ENCODE results near the gene NUBPL.
"Not testable (repeated sequence)": the region's sequence is repeated elsewhere in the genome, so short reads cannot be mapped to it uniquely, and the experiment has no call there.

The NUBPL gene

GRCh38 chr14:31677630-31678029 lies 116.4 kb downstream of the NUBPL start:
- DNase-seq: no peak

- DNase-seq: no peak
These were observed 117.4 kb downstream of the NUBPL start for GRCh38 chr14:31678421-31679249.

GRCh38 chr14:31682768-31683167 lies 121.6 kb downstream of the NUBPL start:
- DNase-seq: no peak

GRCh38 chr14:31687726-31688125 lies 126.5 kb downstream of the NUBPL start:
- DNase-seq: no peak

- no peak for DNase-seq
These were observed 128.9 kb downstream of the NUBPL start for GRCh38 chr14:31690056-31690455.

- no peak for DNase-seq
These were observed 131.2 kb downstream of the NUBPL start for GRCh38 chr14:31692376-31692781.

- DNase-seq: no peak
These were observed 135.2 kb downstream of the NUBPL start for GRCh38 chr14:31696378-31696777.

GRCh38 chr14:31699809-31700208 lies 138.6 kb downstream of the NUBPL start:
- no peak for DNase-seq

- DNase-seq: no peak
These were observed 139.3 kb downstream of the NUBPL start for GRCh38 chr14:31700282-31701074.

GRCh38 chr14:31702130-31702529 lies 140.9 kb downstream of the NUBPL start:
- no peak for DNase-seq

- DNase-seq: no peak
These were observed 141.9 kb downstream of the NUBPL start for GRCh38 chr14:31703056-31703455.

GRCh38 chr14:31705731-31706130 lies 144.5 kb downstream of the NUBPL start:
- no peak for DNase-seq

- DNase-seq: not testable (repeated sequence)
These were observed 147.5 kb downstream of the NUBPL start for GRCh38 chr14:31708661-31709060.

GRCh38 chr14:31712244-31713127 lies 151.3 kb downstream of the NUBPL start:
- no peak for DNase-seq

GRCh38 chr14:31716208-31716607 lies 155.0 kb downstream of the NUBPL start:
- DNase-seq: no peak

GRCh38 chr14:31717294-31718085 lies 156.3 kb downstream of the NUBPL start:
- DNase-seq: no peak

GRCh38 chr14:31718585-31718984 lies 157.4 kb downstream of the NUBPL start:
- no peak for DNase-seq

- DNase-seq: no peak
These were observed 157.8 kb downstream of the NUBPL start for GRCh38 chr14:31718985-31719384.

- no peak for DNase-seq
These were observed 165.1 kb downstream of the NUBPL start for GRCh38 chr14:31726337-31726736.

- no peak for DNase-seq
These were observed 166.6 kb downstream of the NUBPL start for GRCh38 chr14:31727797-31728196.

GRCh38 chr14:31740688-31741087 lies 179.5 kb downstream of the NUBPL start:
- no peak for DNase-seq

- DNase-seq: no peak
These were observed 184.5 kb downstream of the NUBPL start for GRCh38 chr14:31745741-31746140.

Measured in stimulated activated CD4-positive, alpha-beta T cell treated with anti-CD3 and anti-CD28 coated beads, Interleukin-1b, Interleukin-23, amount 100 ng/mL, for 48 hours (primary cell).